HG02763 (cell line): Measurements from ENCODE around the gene PLK2.

Experiments used
- ATAC-seq: cut with Tn5 transposase; IDR thresholded peaks from one replicate; pipeline ENCODE4 v1.9.1; 2021; ENCODE audit warnings: mild to moderate bottlenecking, moderate library complexity; ENCODE audit not compliant: unreplicated experiment

PLK2 gene

GRCh38 chr5:58460002-58460731 lies at the start of gene PLK2:
Gene PLK2, minus strand, starts transcription at chr5:58460086. Its CDS starts 127 bp downstream, at chr5:58459959.
- ATAC-seq = peak; percentile 72

GRCh38 chr5:58507715-58508114 lies 47.8 kb upstream of the PLK2 start:
- ATAC-seq = no peak

GRCh38 chr5:58505971-58506640 lies 46.2 kb upstream of the PLK2 start:
- ATAC-seq = no peak

GRCh38 chr5:58505502-58505901 lies 45.6 kb upstream of the PLK2 start:
- no peak for ATAC-seq

- ATAC-seq = no peak
Observed at GRCh38 chr5:58504766-58505165, 44.9 kb upstream of the PLK2 start.

GRCh38 chr5:58503390-58504046 lies 43.6 kb upstream of the PLK2 start:
- no peak for ATAC-seq

GRCh38 chr5:58501778-58502417 lies 42.0 kb upstream of the PLK2 start:
- no peak for ATAC-seq

- no peak for ATAC-seq
Observed at GRCh38 chr5:58499941-58500340, 40.1 kb upstream of the PLK2 start.

GRCh38 chr5:58499231-58499630 lies 39.3 kb upstream of the PLK2 start:
- no peak for ATAC-seq

- ATAC-seq = no peak
Observed at GRCh38 chr5:58498340-58498942, 38.6 kb upstream of the PLK2 start.

GRCh38 chr5:58497921-58498320 lies 38.0 kb upstream of the PLK2 start:
- ATAC-seq = no peak

GRCh38 chr5:58497386-58497785 lies 37.5 kb upstream of the PLK2 start:
- ATAC-seq = no peak

- ATAC-seq = no peak
Observed at GRCh38 chr5:58496488-58496887, 36.6 kb upstream of the PLK2 start.

GRCh38 chr5:58493141-58493540 lies 33.3 kb upstream of the PLK2 start:
- no peak for ATAC-seq

- ATAC-seq = peak; percentile 79
Observed at GRCh38 chr5:58491216-58491892, 31.5 kb upstream of the PLK2 start, which contains the start of gene GAPT. Gene GAPT, plus strand, starts transcription at chr5:58491435. Its CDS starts 3,102 bp downstream, at chr5:58494537.

- no peak for ATAC-seq
Observed at GRCh38 chr5:58490402-58491050, 30.6 kb upstream of the PLK2 start.

GRCh38 chr5:58486290-58486689 lies 26.4 kb upstream of the PLK2 start:
- ATAC-seq = no peak

- no peak for ATAC-seq
Observed at GRCh38 chr5:58484505-58484904, 24.6 kb upstream of the PLK2 start.

GRCh38 chr5:58482536-58482935 lies 22.6 kb upstream of the PLK2 start:
- no peak for ATAC-seq

- no peak for ATAC-seq
Observed at GRCh38 chr5:58481828-58482227, 21.9 kb upstream of the PLK2 start.
